Right ventricle myocardium inferior (tissue), 1 donor: Measurements from ENCODE around the gene PDE1C. TPM values are rescaled to one million over a fixed set of nuclear protein-coding genes. Genes with fewer than 3 reads are reported as not detected.
A peak's percentile ranks its signal among the peaks of the same experiment; 100 is the strongest.
"Not testable (repeated sequence)": the region's sequence is repeated elsewhere in the genome, so short reads cannot be mapped to it uniquely, and the experiment has no call there.

Source experiments
- ATAC-seq: fragments of 200-7000 bp; cut with Tn5 transposase; one replicate; pipeline ENCODE4 v1.9.1; 2020; ENCODE audit warnings: mild to moderate bottlenecking, moderate library complexity
- DNase-seq: peaks from one replicate; pipeline ENCODE4 v3.0.0; 2021; ENCODE audit errors: missing footprints
- intact Hi-C: fragments of 100-400 bp; cut with DNase I; formaldehyde crosslinking; loops from one replicate; pipeline ENCODE4 v1.11.0; 2022
- total RNA-seq: library from RNA; stranded (reverse); fragmentation: NEBNext Ultra II Directional; extraction: Animal tissue kit (Norgen Biotek cat#: 25700); gene quantifications from one replicate; pipeline ENCODE4 v1.2.1, GENCODE V29; 2021
- donor health status: DM: no; HTN: yes; CAD: no; lungs with severe emphysema.

Gene PDE1C
- total RNA-seq, 1 donor from 2014 or later: 198 TPM

DNA sequence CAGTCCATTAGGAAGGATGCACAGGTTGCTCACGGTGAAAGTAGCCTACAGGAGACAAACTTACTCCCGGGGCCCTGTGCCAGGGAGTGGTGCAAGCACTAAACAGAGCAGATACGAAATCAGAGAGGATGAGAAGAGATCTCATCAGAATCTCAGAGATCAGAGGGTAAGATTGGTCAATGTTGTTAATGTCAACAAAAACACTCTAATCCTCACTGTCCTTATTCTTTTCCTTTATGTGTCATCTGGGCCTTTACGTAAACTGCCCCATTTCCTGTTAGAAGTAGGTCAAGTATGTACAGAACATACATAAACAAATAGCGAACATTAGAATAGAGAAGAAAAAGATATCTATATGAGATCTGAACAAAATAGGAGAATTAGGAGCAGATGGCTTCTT, 220.1 kb downstream of the PDE1C start:
- ATAC-seq: no peak
- DNase-seq: no peak
- intact Hi-C loops: no loop called here

DNA sequence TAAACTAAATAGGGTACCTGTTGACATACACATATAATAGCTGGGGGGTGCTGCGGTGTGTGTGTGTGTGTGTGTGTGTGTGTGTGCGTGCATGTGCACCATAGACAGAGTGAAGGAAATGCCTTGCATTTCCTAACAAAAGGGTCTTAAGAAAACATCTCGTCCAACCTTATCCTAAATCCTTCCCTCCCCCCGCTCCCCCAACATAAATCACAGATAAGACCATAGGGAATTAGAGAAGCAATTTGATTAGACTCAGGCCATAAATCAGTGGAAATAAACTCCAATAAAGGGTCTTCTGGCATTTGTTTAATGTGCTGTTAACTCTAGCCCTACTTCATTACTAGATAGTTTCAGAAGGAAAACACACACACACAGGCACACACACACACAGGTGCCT, 234.7 kb downstream of the PDE1C start:
- intact Hi-C loops: no loop called here
- ATAC-seq: no peak
- DNase-seq: no peak

DNA sequence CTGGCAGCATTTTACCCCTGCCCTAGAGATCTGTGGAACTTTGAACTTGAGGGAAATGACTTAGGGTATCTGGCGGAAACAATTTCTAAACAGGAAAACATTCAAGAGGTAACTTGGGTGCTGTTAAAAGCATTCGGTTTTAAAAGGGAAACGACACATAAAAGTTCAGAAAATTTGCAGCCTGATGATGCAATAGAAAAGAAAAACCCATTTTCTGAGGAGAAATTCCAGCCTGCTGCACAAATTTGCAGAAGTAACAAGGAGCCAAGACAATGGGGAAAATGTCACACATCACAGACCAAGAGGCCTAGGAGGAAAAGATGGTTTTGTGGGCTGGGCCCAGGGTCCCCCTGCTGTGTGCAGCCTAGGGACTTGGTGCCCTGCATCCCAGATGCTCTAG, 236.6 kb downstream of the PDE1C start:
- ATAC-seq, intact Hi-C loops, DNase-seq: not testable (repeated sequence)

DNA sequence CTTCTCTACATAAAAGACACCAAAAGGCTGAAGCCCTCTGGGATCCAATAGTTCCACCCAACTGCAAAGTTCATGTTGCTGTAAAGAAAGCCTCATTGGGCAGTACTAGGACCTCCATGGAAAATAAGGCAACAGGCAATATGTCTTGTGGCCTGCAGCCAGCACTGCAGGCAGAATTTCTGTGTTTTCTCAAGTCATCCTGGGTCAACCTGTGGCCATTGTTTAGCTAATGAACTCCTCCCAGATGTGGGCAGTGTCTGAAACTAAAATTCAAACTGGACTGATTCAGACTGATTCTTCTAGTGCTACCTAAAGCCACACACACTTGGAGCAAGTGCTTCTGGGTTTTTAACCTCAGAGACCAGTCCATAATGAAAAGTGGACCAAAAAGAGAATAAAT, 241.7 kb downstream of the PDE1C start:
- intact Hi-C loops: no loop called here
- no peak for DNase-seq
- no peak for ATAC-seq

DNA sequence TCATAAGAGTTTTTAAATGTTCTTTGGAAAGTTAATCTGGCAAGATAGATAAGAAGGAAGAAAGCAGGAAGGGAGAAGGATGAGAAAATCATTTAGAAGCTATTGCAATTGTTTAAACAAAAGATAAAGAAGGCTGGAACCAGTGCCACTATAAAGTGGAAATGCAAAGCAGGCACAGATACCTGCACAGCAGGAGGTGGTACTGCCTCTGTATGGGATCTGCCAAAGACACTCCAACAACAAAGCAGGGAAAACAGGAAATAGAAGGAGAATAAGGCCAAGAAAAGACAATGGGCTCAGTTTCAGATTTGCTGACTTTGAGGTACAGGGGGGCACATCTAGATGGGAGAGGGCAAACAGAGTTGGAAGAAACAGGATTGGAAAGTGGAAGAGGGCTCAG, 244.6 kb downstream of the PDE1C start:
- no peak for ATAC-seq
- intact Hi-C loops: no loop called here

DNA sequence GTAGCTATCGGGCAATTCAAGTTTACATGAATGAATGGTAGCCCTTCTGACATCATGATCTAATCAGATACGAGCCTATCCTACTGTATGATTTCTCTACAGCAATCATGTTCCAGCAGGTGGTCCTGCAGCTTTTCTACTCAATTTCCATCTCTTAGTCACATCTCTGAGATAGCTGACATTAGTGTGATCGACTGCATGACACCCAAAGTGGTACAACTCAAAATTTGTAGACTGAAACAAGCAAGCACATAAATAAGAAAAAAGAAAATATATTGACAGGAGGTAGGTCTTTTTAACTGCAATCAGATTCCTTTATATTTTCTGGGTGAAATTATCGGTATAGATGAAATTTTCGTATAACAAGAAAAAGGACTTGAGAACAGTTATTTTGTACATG, 251.2 kb downstream of the PDE1C start:
- DNase-seq (no peak), ATAC-seq (no peak)
- intact Hi-C loops: no loop called here

More for the DNA sequence above, 244.6 kb downstream of the PDE1C start:
- DNase-seq: no peak

DNA sequence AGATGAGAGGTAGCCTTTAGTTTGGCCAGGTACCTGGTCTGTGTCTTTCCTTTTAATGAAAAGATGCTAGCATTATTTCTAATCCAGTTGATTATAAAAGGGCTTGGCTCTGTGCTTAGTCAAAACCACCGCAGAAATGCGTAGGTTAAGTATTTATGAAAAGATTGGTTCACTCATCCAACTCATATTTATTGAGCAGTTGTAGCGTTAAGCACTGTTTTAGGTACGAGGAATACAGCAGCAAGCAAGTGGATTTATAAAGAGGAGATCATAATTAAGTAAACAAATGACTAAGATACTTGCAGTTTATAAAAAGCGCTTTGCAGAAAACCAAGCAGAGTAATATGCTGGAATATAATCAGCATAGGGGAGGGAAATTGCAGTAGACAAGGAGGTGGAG, 253.4 kb downstream of the PDE1C start:
- intact Hi-C loops: no loop called here
- ATAC-seq (no peak), DNase-seq (no peak)

DNA sequence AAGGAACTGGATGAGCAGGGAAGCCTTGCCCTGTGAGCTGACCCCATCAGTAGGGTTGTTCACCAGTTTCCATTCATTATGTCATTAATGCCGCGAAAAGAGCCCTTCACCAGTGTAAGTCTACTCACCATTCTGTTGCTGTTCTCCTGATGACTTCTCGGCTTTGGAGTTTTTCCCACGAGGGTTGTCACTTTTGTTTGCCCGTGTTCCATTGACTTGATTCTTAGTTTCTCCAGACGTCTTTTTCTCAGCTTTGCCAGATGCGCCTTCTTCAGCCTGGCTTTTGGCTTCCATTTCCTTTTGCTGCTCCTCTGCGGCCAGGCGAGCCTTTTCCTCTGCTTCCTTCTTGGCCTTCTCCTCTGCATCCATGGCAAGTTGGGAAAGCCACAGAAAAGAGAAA, 254.4 kb downstream of the PDE1C start:
- no peak for DNase-seq
- ATAC-seq: no peak
- intact Hi-C loops: no loop called here

DNA sequence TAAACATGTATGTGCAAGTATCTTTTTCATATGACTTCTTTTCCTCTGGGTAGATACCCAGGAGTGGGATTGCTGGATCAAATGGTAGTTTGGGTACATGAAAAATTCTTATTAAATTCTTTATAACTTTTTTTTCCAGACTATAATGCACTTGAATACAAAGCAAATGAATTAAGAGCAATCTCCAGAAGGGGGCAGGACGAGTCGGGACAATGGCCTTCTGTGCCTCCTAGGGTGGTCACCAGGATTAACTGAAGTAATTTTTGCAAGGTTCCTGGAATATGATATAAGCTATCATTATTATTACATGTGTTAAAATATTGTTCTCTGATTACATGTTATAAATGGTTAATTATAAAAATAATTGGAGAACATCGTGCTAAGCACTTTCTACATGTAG, 256.0 kb downstream of the PDE1C start:
- no peak for ATAC-seq
- intact Hi-C loops: no loop called here
- DNase-seq: no peak

DNA sequence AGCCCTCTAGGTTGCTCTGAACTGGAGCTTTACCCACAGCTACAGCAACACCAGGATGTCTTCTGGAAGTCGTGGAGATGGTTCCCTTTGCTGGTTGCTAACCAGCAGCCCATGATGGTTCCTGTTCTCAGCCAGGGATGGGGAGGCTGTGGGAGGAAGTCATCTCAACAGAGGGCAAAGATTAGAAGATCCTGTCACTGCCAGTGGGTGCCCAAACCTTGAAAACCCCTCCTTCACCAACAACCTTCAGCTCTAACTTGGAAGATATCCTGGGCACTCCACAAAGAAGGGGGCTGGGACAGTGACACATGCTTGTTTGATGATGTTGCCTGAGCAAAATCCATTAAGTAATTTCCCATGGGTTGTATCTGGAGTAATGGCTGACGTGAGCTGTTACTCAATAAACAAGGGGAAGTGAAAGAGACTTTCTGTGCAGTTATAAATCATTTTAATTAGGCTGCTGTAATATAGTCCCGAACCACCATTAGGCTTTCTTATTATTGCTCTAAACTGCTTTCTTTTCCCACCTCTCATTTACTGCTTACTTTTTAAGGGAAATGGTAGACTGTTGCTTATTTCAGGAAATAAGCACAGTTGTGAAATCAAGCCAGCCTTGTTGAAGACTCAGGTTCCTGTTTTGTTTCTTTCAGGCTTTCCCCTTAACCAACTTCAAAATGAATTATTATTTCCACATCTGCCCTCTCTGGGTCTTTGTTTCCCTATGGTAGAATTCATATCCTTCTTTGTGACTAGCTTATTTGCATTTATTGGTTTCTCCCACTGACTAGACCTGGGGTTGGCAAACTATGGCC, 258.4 kb downstream of the PDE1C start:
- ATAC-seq (peak; percentile 78), DNase-seq (no peak)
- intact Hi-C loops: no loop called here

DNA sequence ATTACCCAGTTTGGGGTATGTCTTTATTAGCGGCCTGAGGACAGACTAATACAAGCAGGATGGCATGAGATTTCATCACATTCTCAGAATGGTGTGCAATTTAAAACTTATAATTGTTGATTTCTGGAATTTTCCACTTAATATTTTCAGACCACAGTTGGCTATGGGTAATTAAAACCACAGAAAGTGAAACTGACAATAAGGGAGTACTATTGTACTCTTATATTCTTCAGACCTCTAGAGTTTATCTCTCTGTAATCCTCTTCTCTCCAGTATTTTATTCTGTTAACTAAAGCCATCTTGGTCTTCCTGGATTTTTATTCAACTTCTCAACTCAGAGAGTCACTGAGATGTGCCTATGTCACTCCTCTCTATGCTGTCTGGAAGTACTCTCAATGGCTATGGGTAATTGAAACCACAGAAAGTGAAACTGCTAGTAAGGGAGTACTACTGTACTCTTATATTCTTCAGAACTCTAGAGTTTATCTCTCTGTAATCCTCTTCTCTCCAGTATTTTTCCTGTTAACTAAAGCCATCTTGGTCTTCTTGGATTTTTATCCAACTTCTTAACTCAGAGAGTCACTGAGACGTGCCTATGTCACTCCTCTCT, 264.9 kb downstream of the PDE1C start:
- no peak for ATAC-seq
- no peak for DNase-seq
- intact Hi-C loops: no loop called here

DNA sequence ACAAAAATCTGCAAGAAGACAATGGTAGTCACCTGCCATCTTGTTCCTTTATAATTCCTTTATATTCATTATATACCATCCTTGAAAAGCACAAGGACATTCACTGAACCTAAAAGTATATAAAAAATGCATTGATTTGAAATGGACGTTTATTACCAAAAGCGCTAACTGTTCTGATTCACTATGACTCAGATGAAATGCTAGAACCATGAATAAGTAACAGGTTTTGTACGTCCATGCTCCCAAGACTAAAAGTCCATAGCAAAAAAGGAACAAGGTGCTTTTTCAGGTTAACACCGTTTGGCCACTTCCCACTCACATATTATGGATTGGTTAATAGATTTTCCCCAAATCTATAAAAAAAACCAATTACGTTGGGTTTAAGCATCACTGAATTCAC, 273.8 kb downstream of the PDE1C start:
- intact Hi-C loops: no loop called here
- DNase-seq (no peak), ATAC-seq (no peak)

DNA sequence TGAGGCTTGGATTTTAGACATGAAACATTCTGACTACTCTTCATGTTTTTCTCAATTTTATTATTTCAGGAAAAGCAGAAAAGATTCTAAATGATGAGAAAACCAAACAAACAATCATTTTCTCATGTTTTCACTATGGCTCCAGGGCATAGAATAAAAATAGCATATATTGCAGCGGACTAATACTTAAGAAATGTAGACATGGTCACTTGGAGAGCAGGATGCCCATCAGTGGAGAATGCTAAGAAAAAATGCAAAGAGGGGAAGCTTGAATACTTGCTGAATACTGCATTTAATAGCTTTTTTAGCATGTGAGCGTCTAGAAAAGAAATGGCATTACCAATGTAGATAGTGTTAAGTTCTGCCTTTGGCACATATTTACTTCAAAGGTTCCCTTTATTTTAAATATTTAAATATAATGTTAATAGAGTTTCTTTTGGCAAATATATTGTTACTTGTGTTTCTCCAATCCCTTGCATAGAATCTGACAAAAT, 275.3 kb downstream of the PDE1C start:
- DNase-seq (no peak), ATAC-seq (no peak)
- intact Hi-C loops: no loop called here

DNA sequence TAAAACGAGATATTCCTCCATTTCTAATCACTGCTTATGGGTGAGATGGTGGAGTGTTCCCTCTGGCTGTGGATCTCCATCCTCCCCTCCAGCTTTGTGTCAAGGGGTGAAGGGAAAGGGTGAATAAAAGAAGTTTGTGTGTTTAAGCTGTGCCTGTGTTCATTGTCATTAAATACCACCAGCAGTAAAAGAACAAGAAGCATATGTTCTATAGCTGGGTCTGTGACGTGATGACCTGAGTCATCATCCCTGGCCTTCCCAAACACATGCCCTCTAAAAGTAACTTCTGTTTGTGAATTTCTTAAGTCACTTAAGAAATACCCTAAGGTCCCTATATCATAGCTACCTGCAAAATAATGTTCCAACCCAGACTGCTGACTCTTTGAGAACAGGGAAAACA, 278.3 kb downstream of the PDE1C start:
- DNase-seq (no peak), ATAC-seq (no peak)
- intact Hi-C loops: no loop called here

DNA sequence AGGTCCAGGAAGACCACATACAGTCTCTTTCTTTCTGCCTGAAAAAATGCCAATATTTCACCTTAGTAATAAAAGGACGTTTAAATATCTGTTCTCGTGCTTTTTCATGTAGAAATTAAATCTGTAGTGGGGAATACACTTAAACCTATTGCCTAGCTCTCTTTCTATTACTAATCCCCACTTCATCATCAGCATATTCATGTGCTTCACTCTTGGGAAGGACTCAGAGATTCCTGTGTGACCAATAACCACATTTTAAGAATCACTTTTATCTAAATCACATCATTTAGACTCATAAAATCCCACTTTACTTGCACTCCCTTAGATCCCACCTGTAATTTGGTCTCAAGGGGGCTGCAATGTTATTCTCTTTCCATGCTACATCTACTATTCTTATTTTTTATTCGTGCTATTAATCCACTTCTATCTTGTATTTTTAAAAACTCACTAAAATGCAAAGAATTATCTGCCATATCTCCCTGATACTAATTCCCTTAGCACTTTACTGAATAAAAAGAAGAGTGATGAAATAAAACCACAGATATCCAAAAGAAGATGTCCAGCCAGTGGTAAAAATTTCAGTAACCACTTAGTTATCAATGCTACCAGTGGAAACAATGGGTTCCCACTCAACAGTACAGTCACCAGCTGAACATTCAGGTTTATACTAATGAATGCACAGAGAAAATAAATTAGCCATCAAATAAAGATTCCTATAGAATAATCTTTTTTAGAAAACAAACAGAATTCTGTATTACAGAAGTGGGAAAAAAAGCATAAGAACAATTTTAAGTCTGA, 281.1 kb downstream of the PDE1C start:
- DNase-seq: no peak
- no peak for ATAC-seq
- intact Hi-C loops: no loop called here

DNA sequence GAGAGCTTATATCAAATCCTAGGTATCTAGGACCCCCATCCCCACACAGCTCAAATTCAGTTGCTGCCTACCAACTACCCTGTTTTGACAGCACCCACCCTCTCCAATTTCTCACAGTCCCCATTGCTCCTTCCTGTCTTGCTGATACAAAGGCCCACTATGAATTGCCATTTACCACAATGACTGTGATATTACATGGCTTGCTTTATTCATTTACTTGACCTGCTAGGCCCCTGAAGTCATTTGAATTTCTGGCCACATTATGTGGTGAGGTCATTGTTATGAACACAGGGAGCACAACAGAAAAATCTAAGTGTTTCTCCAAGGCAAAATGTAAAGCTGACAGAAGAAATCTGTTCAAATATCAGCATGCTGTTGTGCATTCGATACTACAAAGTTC, 281.8 kb downstream of the PDE1C start:
- ATAC-seq: no peak
- intact Hi-C loops: no loop called here
- no peak for DNase-seq

DNA sequence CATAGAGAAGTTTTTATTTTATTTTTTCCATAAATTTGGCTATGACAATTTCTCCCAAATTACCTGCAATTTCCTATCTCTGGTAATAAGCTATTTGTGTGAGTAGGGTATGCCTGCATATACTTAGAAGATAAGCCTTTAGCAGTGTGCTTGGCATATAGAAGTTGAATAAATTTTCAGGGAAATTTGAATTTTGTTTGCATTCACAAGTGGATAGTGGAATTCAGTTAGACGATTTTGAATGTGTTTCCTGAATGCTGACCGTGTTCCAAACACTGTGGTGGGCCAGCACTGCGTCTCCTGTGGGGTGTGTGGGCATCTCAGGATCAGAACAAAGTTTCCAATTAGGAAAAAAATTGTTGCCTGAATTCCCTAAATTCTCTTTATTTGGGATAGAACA, 283.9 kb downstream of the PDE1C start:
- intact Hi-C loops: no loop called here
- no peak for DNase-seq
- ATAC-seq: no peak

DNA sequence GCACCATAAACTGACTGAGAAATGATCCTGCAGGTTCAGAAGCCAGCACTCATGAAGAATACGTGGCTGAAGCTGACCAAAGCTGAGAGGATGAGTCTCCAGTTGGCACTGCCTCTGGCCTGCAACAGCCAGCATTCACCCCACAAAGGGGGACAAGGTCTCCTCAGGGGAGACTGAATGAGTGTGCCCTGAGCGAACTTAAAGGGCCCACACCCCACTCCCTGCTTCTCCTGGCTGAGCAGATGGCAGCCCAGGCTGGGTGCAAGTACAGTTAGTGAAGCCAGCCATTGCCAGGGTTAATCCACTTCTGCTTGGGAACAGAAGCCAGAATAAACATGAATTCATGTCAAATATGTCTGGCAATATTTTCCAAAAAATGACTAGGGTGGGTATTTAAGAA, 285.1 kb downstream of the PDE1C start:
- intact Hi-C loops: no loop called here
- peak; percentile 30 for ATAC-seq

DNA sequence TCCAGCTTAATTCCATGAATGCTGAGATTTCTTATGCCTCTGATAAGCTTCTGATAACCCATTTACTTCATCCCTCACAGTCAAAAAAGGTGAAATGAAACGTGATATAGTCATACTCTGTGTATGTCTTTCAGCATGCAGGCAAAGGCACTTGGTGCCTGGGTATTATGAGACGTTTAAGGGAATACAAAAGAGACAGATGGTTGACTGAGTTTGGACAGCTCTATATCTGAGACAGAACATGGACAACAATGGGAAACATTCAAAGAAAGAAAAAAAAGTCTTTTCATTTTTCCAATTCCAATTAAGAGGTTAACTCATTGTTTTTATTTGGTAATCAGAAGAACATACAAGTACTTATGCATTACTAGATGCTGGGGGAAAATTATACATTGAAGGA, 287.0 kb downstream of the PDE1C start:
- no peak for ATAC-seq
- intact Hi-C loops: no loop called here
- no peak for DNase-seq

More for the DNA sequence above, 285.1 kb downstream of the PDE1C start:
- no peak for DNase-seq
